Neural progenitor cell (in vitro differentiated cells): ENCODE data around the gene HES7.

ENCODE experiments used
- CTCF ChIP-seq: fragments of 200-600 bp; sonication (generic); IDR thresholded peaks from 2 replicates; pipeline ENCODE4 v1.5.1; 2017; ENCODE audit warnings: antibody characterized with exemption, mild to moderate bottlenecking
- EZH2 ChIP-seq: fragments of 200-600 bp; sonication (generic); IDR thresholded peaks from 2 replicates; pipeline ENCODE4 v1.6.1; 2017; ENCODE audit warnings: antibody characterized with exemption, mild to moderate bottlenecking, moderate library complexity
- EZH2phosphoT487 ChIP-seq: fragments of 200-600 bp; sonication (generic); IDR thresholded peaks from 2 replicates; pipeline ENCODE4 v1.6.1; 2017; ENCODE audit warnings: antibody characterized with exemption

- no peak for TF ChIP-seq EZH2
- no peak for TF ChIP-seq CTCF
- no peak for TF ChIP-seq EZH2phosphoT487
Observed at GRCh38 chr17:8167526-8167925, 43.6 kb upstream of the HES7 start.
